ENCODE data around the gene STX17. TPM values are rescaled to one million over a fixed set of nuclear protein-coding genes. Genes with fewer than 3 reads are reported as not detected.
A peak's percentile ranks its signal among the peaks of the same experiment; 100 is the strongest.
"Not testable (repeated sequence)": the region's sequence is repeated elsewhere in the genome, so short reads cannot be mapped to it uniquely, and the experiment has no call there.

The STX17 gene
- 10 to 100 TPM; 49.8 to 50.3 TPM for total RNA-seq
- polyA plus RNA-seq: 10 to 100 TPM; 28.4 to 33.9 (median 33.2) TPM
- 39.7 to 80.7 (median 76.6) reads per million in 6 experiments for total RNA-seq

- peak within 1 kb of the TSS; percentile 96 to 100 (median 99) for H3K27ac Mint-ChIP-seq
- peak within 1 kb of the TSS; percentile 95 to 99 (median 98) for H3K4me3 Mint-ChIP-seq
- peaks cover 0 to 15% (median 4%) of the 10 kb centered on the region in 5 donors for H3K27me3 Mint-ChIP-seq
- POLR2A ChIA-PET: interaction anchor here (0.7 to 3.8 kb wide), 6 partner anchors 12 to 442 kb away, joined by 3 to 28 read pairs (median 4); partner anchors contain the start of gene NR4A3
- DNase-seq (peak; percentile 74 to 95 (median 86)), ATAC-seq (peak; percentile 82 to 87)
- peaks cover 0 to 10% (median 4%) of the 10 kb centered on the region in 3 donors for H3K36me3 Mint-ChIP-seq
- peaks cover 13 to 40% (median 33%) of the 10 kb centered on the region in 4 donors for H3K4me1 Mint-ChIP-seq
- no peaks in the 10 kb centered on the region for H3K9me3 Mint-ChIP-seq
Observed at GRCh38 chr9:99906403-99907207, at the start of gene STX17. TSS of gene STX17 (plus strand) at chr9:99906654. CDS start at chr9:99915240, 8,586 bp downstream.

GRCh38 chr9:99857576-99857975 is 48.9 kb upstream of the STX17 start:
- POLR2A ChIA-PET, H3K4me3 Mint-ChIP-seq, ATAC-seq, H3K36me3 Mint-ChIP-seq, DNase-seq, H3K27ac Mint-ChIP-seq, H3K4me1 Mint-ChIP-seq, H3K9me3 Mint-ChIP-seq, H3K27me3 Mint-ChIP-seq: not testable (repeated sequence)

GRCh38 chr9:99858087-99858486 is 48.4 kb upstream of the STX17 start:
- Mint-ChIP-seq H3K4me1 (no peaks in the 10 kb centered on the region), H3K27me3 (no peaks in the 10 kb centered on the region), H3K27ac (no peak overlapping the region), H3K9me3 (peaks cover 0 to 5% (median 0%) of the 10 kb centered on the region in 9 donors), H3K36me3 (peaks cover 0 to 5% (median 0%) of the 10 kb centered on the region in 3 donors), H3K4me3 (no peak overlapping the region)
- ATAC-seq (no peak), DNase-seq (no peak)
- POLR2A ChIA-PET: no interaction called here

GRCh38 chr9:99859243-99859980 is 47.0 kb upstream of the STX17 start:
- H3K36me3 Mint-ChIP-seq: peaks cover 0 to 5% (median 0%) of the 10 kb centered on the region in 3 donors
- no peaks in the 10 kb centered on the region for H3K4me1 Mint-ChIP-seq
- ATAC-seq: no peak
- H3K27me3 Mint-ChIP-seq: no peaks in the 10 kb centered on the region
- no peak overlapping the region for H3K4me3 Mint-ChIP-seq
- DNase-seq: no peak
- H3K27ac Mint-ChIP-seq: peak overlapping the region in 1 of 10 donors; percentile 24
- peaks cover 0 to 5% (median 0%) of the 10 kb centered on the region in 9 donors for H3K9me3 Mint-ChIP-seq
- POLR2A ChIA-PET: no interaction called here

- ATAC-seq (no peak), DNase-seq (no peak)
- peaks cover 0 to 2% (median 0%) of the 10 kb centered on the region in 3 donors for H3K36me3 Mint-ChIP-seq
- POLR2A ChIA-PET: no interaction called here
- H3K27ac Mint-ChIP-seq: no peak overlapping the region
- no peaks in the 10 kb centered on the region for H3K4me1 Mint-ChIP-seq
- H3K27me3 Mint-ChIP-seq: no peaks in the 10 kb centered on the region
- no peak overlapping the region for H3K4me3 Mint-ChIP-seq
- peaks cover 0 to under 1% (median 0%) of the 10 kb centered on the region in 9 donors for H3K9me3 Mint-ChIP-seq
Observed at GRCh38 chr9:99860266-99860665, 46.2 kb upstream of the STX17 start.

GRCh38 chr9:99863955-99864354 is 42.5 kb upstream of the STX17 start:
- no peak for DNase-seq
- no peak for ATAC-seq
- POLR2A ChIA-PET: no interaction called here
- Mint-ChIP-seq H3K27me3 (no peaks in the 10 kb centered on the region), H3K27ac (no peak overlapping the region), H3K9me3 (no peaks in the 10 kb centered on the region), H3K4me1 (no peaks in the 10 kb centered on the region), H3K36me3 (peaks cover 0 to 2% (median 0%) of the 10 kb centered on the region in 3 donors), H3K4me3 (no peak overlapping the region)

GRCh38 chr9:99866398-99866797 is 40.1 kb upstream of the STX17 start:
- H3K27ac Mint-ChIP-seq: no peak overlapping the region
- POLR2A ChIA-PET: no interaction called here
- H3K9me3 Mint-ChIP-seq: no peaks in the 10 kb centered on the region
- no peak for ATAC-seq
- peaks cover 0 to 2% (median 0%) of the 10 kb centered on the region in 3 donors for H3K36me3 Mint-ChIP-seq
- H3K27me3 Mint-ChIP-seq: no peaks in the 10 kb centered on the region
- no peaks in the 10 kb centered on the region for H3K4me1 Mint-ChIP-seq
- no peak overlapping the region for H3K4me3 Mint-ChIP-seq
- no peak for DNase-seq

GRCh38 chr9:99867536-99867935 is 38.9 kb upstream of the STX17 start:
- H3K27ac Mint-ChIP-seq: no peak overlapping the region
- H3K4me1 Mint-ChIP-seq: no peaks in the 10 kb centered on the region
- ATAC-seq (no peak), DNase-seq (no peak)
- H3K4me3 Mint-ChIP-seq: no peak overlapping the region
- POLR2A ChIA-PET: no interaction called here
- no peaks in the 10 kb centered on the region for H3K27me3 Mint-ChIP-seq
- H3K36me3 Mint-ChIP-seq: no peaks in the 10 kb centered on the region
- H3K9me3 Mint-ChIP-seq: no peaks in the 10 kb centered on the region

- Mint-ChIP-seq H3K27me3 (no peaks in the 10 kb centered on the region), H3K27ac (no peak overlapping the region), H3K4me1 (no peaks in the 10 kb centered on the region), H3K36me3 (no peaks in the 10 kb centered on the region), H3K9me3 (no peaks in the 10 kb centered on the region), H3K4me3 (no peak overlapping the region)
- POLR2A ChIA-PET: no interaction called here
- ATAC-seq (no peak), DNase-seq (no peak)
Observed at GRCh38 chr9:99867968-99868367, 38.5 kb upstream of the STX17 start.

- H3K4me1 Mint-ChIP-seq: no peaks in the 10 kb centered on the region
- no peaks in the 10 kb centered on the region for H3K9me3 Mint-ChIP-seq
- no peak for DNase-seq
- H3K27ac Mint-ChIP-seq: no peak overlapping the region
- ATAC-seq: no peak
- POLR2A ChIA-PET: no interaction called here
- no peak overlapping the region for H3K4me3 Mint-ChIP-seq
- H3K27me3 Mint-ChIP-seq: no peaks in the 10 kb centered on the region
- H3K36me3 Mint-ChIP-seq: no peaks in the 10 kb centered on the region
Observed at GRCh38 chr9:99868845-99869244, 37.6 kb upstream of the STX17 start.

- DNase-seq (no peak), ATAC-seq (peak in 1 of 2 donors; percentile 25)
- no peaks in the 10 kb centered on the region for H3K36me3 Mint-ChIP-seq
- H3K27ac Mint-ChIP-seq: no peak overlapping the region
- H3K27me3 Mint-ChIP-seq: peaks cover 0 to under 1% (median 0%) of the 10 kb centered on the region in 5 donors
- H3K4me1 Mint-ChIP-seq: no peaks in the 10 kb centered on the region
- no peak overlapping the region for H3K4me3 Mint-ChIP-seq
- no peaks in the 10 kb centered on the region for H3K9me3 Mint-ChIP-seq
- POLR2A ChIA-PET: no interaction called here
Observed at GRCh38 chr9:99870126-99870525, 36.3 kb upstream of the STX17 start.

GRCh38 chr9:99873531-99873930 is 32.9 kb upstream of the STX17 start:
- ATAC-seq: no peak
- H3K27me3 Mint-ChIP-seq: peaks cover 0 to 7% (median 3%) of the 10 kb centered on the region in 5 donors
- DNase-seq: no peak
- H3K9me3 Mint-ChIP-seq: peaks cover 0 to 3% (median 0%) of the 10 kb centered on the region in 9 donors
- H3K4me1 Mint-ChIP-seq: no peaks in the 10 kb centered on the region
- H3K4me3 Mint-ChIP-seq: no peak overlapping the region
- POLR2A ChIA-PET: no interaction called here
- peaks cover 0 to 4% (median 4%) of the 10 kb centered on the region in 3 donors for H3K36me3 Mint-ChIP-seq
- no peak overlapping the region for H3K27ac Mint-ChIP-seq

GRCh38 chr9:99873943-99874584 is 32.4 kb upstream of the STX17 start:
- ATAC-seq (no peak), DNase-seq (no peak)
- POLR2A ChIA-PET: no interaction called here
- Mint-ChIP-seq H3K27me3 (peaks cover 0 to 7% (median 3%) of the 10 kb centered on the region in 5 donors), H3K4me3 (no peak overlapping the region), H3K36me3 (peaks cover 0 to 4% (median 4%) of the 10 kb centered on the region in 3 donors), H3K4me1 (no peaks in the 10 kb centered on the region), H3K27ac (no peak overlapping the region), H3K9me3 (peaks cover 0 to 3% (median 0%) of the 10 kb centered on the region in 9 donors)
